Measurements from ENCODE around the gene SPRR5.

SPRR5 gene

DNA sequence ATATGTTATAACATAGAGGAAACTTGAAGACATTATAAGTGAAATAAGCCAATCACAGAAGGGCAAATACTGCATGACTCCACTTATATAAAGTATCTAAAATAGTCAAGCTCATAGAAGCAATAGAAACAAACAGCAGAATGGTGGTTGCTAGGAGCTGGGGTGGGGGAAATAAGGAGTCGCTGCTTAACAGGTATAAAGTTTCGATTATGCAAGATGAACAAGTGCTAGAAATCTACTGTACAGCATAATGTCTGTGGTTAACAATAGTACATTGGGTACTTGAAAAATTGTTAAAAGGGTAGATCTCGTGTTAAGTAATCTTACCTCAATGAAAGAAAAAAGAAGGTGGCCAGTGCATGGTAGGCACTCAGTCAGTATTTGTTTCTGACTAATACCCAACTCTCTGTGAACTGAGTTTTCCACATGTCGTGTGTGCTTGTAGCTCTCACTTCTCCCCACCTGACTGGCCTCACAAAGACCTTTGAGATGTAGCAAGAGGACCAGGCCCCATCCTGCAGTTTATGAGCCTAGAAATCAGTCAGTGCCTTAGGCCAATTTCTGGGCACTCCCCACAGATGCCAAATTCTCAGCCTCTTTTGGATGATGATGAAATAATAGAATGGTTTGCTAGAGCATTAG lies 14.7 kb upstream of the SPRR5 start:
- Histone ChIP-seq H3K27me3 (ENCODE audit: insufficient read depth, low read length, poor library complexity) (peaks cover 10% of the 10 kb centered on the region), H4K20me1 (ENCODE audit: insufficient read depth, low read length) (no peaks in the 10 kb centered on the region), H3K9me3 (ENCODE audit: insufficient read depth, low read length, severe bottlenecking) (no peaks in the 10 kb centered on the region), H3K79me2 (ENCODE audit: insufficient read depth, low read length) (no peaks in the 10 kb centered on the region), H2AFZ (ENCODE audit: low read depth, low read length) (no peak overlapping the region), H3K4me1 (ENCODE audit: insufficient read depth, low read length) (no peaks in the 10 kb centered on the region), H3K27ac (ENCODE audit: low read length) (no peak overlapping the region), H3K4me3 (ENCODE audit: low read depth in 1 of 2, low read length in 2 of 2) (no peak overlapping the region), H3K9ac (ENCODE audit: low read depth, low read length) (no peak overlapping the region), H3K4me2 (ENCODE audit: insufficient read depth, low read length) (no peak overlapping the region), H3K36me3 (ENCODE audit: insufficient read depth, low read length) (no peaks in the 10 kb centered on the region)
- TF ChIP-seq EZH2 (IDR thresholded peaks at IDR 0.05; ENCODE audit: borderline replicate concordance, low read depth, low read length, severe bottlenecking): no peak
- TF ChIP-seq, protein P1, sequence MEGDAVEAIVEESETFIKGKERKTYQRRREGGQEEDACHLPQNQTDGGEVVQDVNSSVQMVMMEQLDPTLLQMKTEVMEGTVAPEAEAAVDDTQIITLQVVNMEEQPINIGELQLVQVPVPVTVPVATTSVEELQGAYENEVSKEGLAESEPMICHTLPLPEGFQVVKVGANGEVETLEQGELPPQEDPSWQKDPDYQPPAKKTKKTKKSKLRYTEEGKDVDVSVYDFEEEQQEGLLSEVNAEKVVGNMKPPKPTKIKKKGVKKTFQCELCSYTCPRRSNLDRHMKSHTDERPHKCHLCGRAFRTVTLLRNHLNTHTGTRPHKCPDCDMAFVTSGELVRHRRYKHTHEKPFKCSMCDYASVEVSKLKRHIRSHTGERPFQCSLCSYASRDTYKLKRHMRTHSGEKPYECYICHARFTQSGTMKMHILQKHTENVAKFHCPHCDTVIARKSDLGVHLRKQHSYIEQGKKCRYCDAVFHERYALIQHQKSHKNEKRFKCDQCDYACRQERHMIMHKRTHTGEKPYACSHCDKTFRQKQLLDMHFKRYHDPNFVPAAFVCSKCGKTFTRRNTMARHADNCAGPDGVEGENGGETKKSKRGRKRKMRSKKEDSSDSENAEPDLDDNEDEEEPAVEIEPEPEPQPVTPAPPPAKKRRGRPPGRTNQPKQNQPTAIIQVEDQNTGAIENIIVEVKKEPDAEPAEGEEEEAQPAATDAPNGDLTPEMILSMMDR (IDR thresholded peaks at IDR 0.05; ENCODE audit: borderline replicate concordance, extremely low read depth, low read length, poor library complexity, severe bottlenecking): no peak
- ATAC-seq (ENCODE audit: insufficient read depth, low read depth) (no peak), DNase-seq (no peak)

DNA sequence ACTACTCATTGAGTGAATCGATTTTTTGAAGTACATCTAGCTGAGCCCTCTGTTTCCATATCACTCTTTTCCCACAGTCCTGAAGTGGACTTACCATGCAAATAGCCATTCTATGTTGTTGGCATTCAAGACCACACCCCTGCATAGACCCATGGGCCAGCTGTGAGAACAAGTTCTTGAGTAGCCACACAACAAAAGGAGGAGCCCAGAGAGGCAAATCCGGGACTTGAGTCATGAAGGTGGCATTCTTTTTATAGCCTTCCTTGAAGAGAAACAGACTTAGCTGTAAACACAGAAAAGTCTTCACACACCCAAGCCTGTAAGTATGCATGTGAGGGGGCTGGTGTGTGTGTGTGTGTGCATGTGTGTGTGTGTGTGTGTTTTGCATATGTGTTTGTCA lies 13.8 kb upstream of the SPRR5 start:
- Histone ChIP-seq H3K36me3 (ENCODE audit: insufficient read depth, low read length) (no peaks in the 10 kb centered on the region), H2AFZ (ENCODE audit: low read depth, low read length) (no peak overlapping the region), H3K9me3 (ENCODE audit: insufficient read depth, low read length, severe bottlenecking) (no peaks in the 10 kb centered on the region), H3K4me2 (ENCODE audit: insufficient read depth, low read length) (no peak overlapping the region), H4K20me1 (ENCODE audit: insufficient read depth, low read length) (no peaks in the 10 kb centered on the region), H3K4me3 (ENCODE audit: low read depth in 1 of 2, low read length in 2 of 2) (no peak overlapping the region), H3K79me2 (ENCODE audit: insufficient read depth, low read length) (no peaks in the 10 kb centered on the region), H3K27me3 (ENCODE audit: insufficient read depth, low read length, poor library complexity) (peaks cover 10% of the 10 kb centered on the region), H3K4me1 (ENCODE audit: insufficient read depth, low read length) (no peaks in the 10 kb centered on the region), H3K9ac (ENCODE audit: low read depth, low read length) (no peak overlapping the region), H3K27ac (ENCODE audit: low read length) (no peak overlapping the region)
- ATAC-seq (ENCODE audit: insufficient read depth, low read depth) (no peak), DNase-seq (no peak)
- no peak for TF ChIP-seq EZH2 (IDR thresholded peaks at IDR 0.05; ENCODE audit: borderline replicate concordance, low read depth, low read length, severe bottlenecking)
- TF ChIP-seq, protein P1 (IDR thresholded peaks at IDR 0.05; ENCODE audit: borderline replicate concordance, extremely low read depth, low read length, poor library complexity, severe bottlenecking): no peak

- no peak for TF ChIP-seq EZH2 (IDR thresholded peaks at IDR 0.05; ENCODE audit: borderline replicate concordance, low read depth, low read length, severe bottlenecking)
- no peak overlapping the region for H3K27ac ChIP-seq (ENCODE audit: low read length)
- H3K27me3 ChIP-seq (ENCODE audit: insufficient read depth, low read length, poor library complexity): no peaks in the 10 kb centered on the region
- no peak overlapping the region for H3K4me2 ChIP-seq (ENCODE audit: insufficient read depth, low read length)
- no peaks in the 10 kb centered on the region for H3K4me1 ChIP-seq (ENCODE audit: insufficient read depth, low read length)
- ATAC-seq (ENCODE audit: insufficient read depth, low read depth) (no peak), DNase-seq (no peak)
- no peaks in the 10 kb centered on the region for H3K9me3 ChIP-seq (ENCODE audit: insufficient read depth, low read length, severe bottlenecking)
- H3K4me3 ChIP-seq (ENCODE audit: low read depth in 1 of 2, low read length in 2 of 2): no peak overlapping the region
- no peak overlapping the region for H3K9ac ChIP-seq (ENCODE audit: low read depth, low read length)
- H3K79me2 ChIP-seq (ENCODE audit: insufficient read depth, low read length): no peaks in the 10 kb centered on the region
- no peak overlapping the region for H2AFZ ChIP-seq (ENCODE audit: low read depth, low read length)
- no peaks in the 10 kb centered on the region for H4K20me1 ChIP-seq (ENCODE audit: insufficient read depth, low read length)
- no peaks in the 10 kb centered on the region for H3K36me3 ChIP-seq (ENCODE audit: insufficient read depth, low read length)
Observed at GRCh38 chr1:152940614-152941013, 6.4 kb upstream of the SPRR5 start.

- no peaks in the 10 kb centered on the region for H3K9me3 ChIP-seq (ENCODE audit: insufficient read depth, low read length, severe bottlenecking)
- ATAC-seq (ENCODE audit: insufficient read depth, low read depth) (no peak), DNase-seq (no peak)
- TF ChIP-seq EZH2 (IDR thresholded peaks at IDR 0.05; ENCODE audit: borderline replicate concordance, low read depth, low read length, severe bottlenecking): no peak
- TF ChIP-seq, protein P1 (IDR thresholded peaks at IDR 0.05; ENCODE audit: borderline replicate concordance, extremely low read depth, low read length, poor library complexity, severe bottlenecking): no peak
- H3K4me1 ChIP-seq (ENCODE audit: insufficient read depth, low read length): no peaks in the 10 kb centered on the region
- no peaks in the 10 kb centered on the region for H3K36me3 ChIP-seq (ENCODE audit: insufficient read depth, low read length)
- no peak overlapping the region for H3K4me2 ChIP-seq (ENCODE audit: insufficient read depth, low read length)
- no peak overlapping the region for H3K27ac ChIP-seq (ENCODE audit: low read length)
- H2AFZ ChIP-seq (ENCODE audit: low read depth, low read length): no peak overlapping the region
- no peaks in the 10 kb centered on the region for H4K20me1 ChIP-seq (ENCODE audit: insufficient read depth, low read length)
- no peak overlapping the region for H3K4me3 ChIP-seq (ENCODE audit: low read depth in 1 of 2, low read length in 2 of 2)
- H3K9ac ChIP-seq (ENCODE audit: low read depth, low read length): no peak overlapping the region
- no peaks in the 10 kb centered on the region for H3K27me3 ChIP-seq (ENCODE audit: insufficient read depth, low read length, poor library complexity)
- no peaks in the 10 kb centered on the region for H3K79me2 ChIP-seq (ENCODE audit: insufficient read depth, low read length)
Observed at GRCh38 chr1:152941037-152941711, 5.8 kb upstream of the SPRR5 start.
